GM19035 (cell line): ENCODE results near the gene CD59.
"Not testable (repeated sequence)": the region's sequence is repeated elsewhere in the genome, so short reads cannot be mapped to it uniquely, and the experiment has no call there.

Experiments
- ATAC-seq: cut with Tn5 transposase; IDR thresholded peaks from one replicate; pipeline ENCODE4 v1.9.1; 2021; ENCODE audit not compliant: unreplicated experiment

The CD59 gene

GRCh38 chr11:33713856-33714398, 22.3 kb downstream of the CD59 start:
- no peak for ATAC-seq

GRCh38 chr11:33713151-33713855, 22.9 kb downstream of the CD59 start:
- ATAC-seq: no peak

GRCh38 chr11:33712436-33712835, 23.8 kb downstream of the CD59 start:
- ATAC-seq: no peak

GRCh38 chr11:33709466-33709865, 26.8 kb downstream of the CD59 start:
- ATAC-seq: no peak

GRCh38 chr11:33708985-33709384, 27.2 kb downstream of the CD59 start:
- ATAC-seq: no peak

- ATAC-seq: not testable (repeated sequence)
These were observed 28.4 kb downstream of the CD59 start for GRCh38 chr11:33707831-33708230.

GRCh38 chr11:33706966-33707365, 29.3 kb downstream of the CD59 start:
- no peak for ATAC-seq

GRCh38 chr11:33706546-33706945, 29.7 kb downstream of the CD59 start:
- ATAC-seq: no peak

GRCh38 chr11:33704240-33705002, 31.8 kb downstream of the CD59 start:
- no peak for ATAC-seq

- ATAC-seq: no peak
These were observed 32.4 kb downstream of the CD59 start for GRCh38 chr11:33703788-33704187.

- no peak for ATAC-seq
These were observed 33.0 kb downstream of the CD59 start for GRCh38 chr11:33703234-33703633.

- ATAC-seq: no peak
These were observed 34.7 kb downstream of the CD59 start for GRCh38 chr11:33701302-33702230.

- ATAC-seq: peak; percentile 93
These were observed 35.5 kb downstream of the CD59 start, which contains the start of gene C11orf91 for GRCh38 chr11:33700502-33701271. Gene C11orf91, minus strand, starts transcription at chr11:33700826. Its CDS starts 86 bp downstream, at chr11:33700740.

- no peak for ATAC-seq
These were observed 36.1 kb downstream of the CD59 start for GRCh38 chr11:33700063-33700501.

GRCh38 chr11:33699515-33700062, 36.6 kb downstream of the CD59 start:
- ATAC-seq: no peak

GRCh38 chr11:33698921-33699320, 37.3 kb downstream of the CD59 start:
- no peak for ATAC-seq

GRCh38 chr11:33697997-33698396, 38.2 kb downstream of the CD59 start:
- ATAC-seq: no peak

GRCh38 chr11:33696931-33697638, 39.1 kb downstream of the CD59 start:
- ATAC-seq: no peak

GRCh38 chr11:33696411-33696810, 39.8 kb downstream of the CD59 start:
- ATAC-seq: no peak
